NCI-H345 (cell line): Measurements from ENCODE around the gene SIK1.
"Not testable (repeated sequence)": the region's sequence is repeated elsewhere in the genome, so short reads cannot be mapped to it uniquely, and the experiment has no call there.

Experiments used
- DNase-seq: peaks from one replicate; lab custom pipeline; 2025; lab: John Stamatoyannopoulos, UW

The SIK1 gene

DNA sequence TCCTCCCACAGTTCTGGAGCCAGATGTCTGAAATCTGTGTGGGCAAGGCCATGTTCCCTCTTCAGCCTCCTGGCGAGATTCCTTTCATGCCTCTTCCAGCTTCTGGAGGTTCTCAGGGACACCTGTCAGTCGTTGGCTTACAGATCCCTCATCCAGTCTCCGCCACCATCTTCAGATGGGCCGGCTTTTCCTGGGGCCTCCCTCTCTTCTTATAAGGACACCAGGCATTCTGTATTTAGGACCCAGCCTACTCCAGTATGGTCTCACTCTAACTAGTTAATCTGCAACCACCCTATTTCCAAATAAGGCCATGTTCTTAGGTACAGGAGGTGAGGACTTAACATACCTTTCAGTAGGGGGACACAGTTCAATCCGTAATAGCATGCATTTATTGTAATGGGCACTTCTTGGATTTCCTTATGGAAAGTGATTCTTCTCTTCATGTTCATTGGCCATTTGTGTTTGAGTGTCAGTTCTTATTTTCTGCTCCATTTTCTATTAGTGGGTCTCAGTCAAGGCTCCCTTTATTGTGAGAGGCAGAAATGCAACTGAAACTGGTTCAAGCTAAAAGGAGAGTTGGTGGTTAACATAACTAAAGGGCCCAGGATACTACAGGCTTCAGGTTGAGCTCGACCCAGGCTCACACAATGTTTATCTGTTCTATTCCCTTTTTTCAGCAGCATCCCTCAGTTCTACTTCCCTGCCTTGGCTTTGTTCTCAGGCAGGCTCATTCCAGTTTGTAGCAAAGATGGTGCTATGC, 12.6 kb upstream of the SIK1 start:
- not testable (repeated sequence) for DNase-seq

DNA sequence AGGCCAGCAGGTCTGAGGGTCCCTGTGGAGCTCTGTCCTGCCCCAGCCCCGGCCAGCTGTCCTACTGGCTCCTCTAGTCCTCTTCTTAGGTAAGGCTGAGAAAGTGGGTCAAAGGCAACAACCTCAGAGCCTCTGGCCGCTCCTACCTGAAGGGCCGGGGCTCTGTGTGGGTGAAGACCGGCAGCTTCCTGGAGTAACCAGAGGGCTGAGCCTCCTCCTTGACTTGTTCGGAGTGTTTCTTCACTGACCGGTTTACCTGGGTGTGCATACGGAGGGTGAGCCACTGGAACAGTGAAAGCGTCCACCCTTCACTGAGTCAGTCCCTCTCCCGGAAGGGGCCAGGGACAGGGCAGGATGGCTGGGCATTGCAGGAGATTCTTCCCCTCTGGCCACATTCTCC, 9.3 kb upstream of the SIK1 start:
- DNase-seq, result not testable (repeated sequence)

DNA sequence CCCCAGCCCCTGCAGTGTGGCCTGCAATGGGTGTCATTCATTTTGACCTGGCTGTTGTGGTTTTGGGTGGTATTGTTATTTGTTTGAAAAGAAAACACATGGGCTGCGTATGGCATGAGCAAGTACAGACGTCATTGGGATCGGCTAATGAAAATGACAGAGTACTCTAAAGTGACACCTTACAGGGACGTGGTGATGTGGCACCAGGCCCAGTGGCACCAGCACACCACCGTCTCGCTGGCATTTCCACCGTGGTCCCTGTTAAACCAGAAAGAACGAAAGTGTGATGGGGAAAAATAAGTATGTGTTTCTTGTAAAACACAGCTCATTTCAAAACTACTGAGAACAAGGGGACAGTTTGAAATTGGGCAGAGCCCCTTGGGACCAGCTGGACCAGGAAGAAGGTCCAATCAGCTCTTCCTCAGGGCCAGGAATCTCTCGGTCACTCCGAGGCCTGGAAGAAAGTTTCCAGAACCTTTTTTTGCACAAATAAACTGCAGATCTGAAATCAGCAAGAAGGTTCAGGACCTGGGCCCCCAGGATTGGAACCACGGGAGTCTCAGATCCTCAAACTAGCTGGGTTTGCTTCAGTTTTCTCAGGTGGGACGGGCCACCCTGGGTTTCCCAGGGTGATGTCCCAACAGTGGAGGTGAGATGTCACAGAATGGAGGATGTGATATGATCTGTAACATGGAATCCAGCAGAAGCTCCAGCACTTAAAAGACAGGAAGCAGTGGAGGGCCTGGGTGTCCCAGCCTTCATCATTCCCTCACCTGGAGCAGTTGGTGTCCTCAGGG, 6.6 kb upstream of the SIK1 start:
- not testable (repeated sequence) for DNase-seq

DNA sequence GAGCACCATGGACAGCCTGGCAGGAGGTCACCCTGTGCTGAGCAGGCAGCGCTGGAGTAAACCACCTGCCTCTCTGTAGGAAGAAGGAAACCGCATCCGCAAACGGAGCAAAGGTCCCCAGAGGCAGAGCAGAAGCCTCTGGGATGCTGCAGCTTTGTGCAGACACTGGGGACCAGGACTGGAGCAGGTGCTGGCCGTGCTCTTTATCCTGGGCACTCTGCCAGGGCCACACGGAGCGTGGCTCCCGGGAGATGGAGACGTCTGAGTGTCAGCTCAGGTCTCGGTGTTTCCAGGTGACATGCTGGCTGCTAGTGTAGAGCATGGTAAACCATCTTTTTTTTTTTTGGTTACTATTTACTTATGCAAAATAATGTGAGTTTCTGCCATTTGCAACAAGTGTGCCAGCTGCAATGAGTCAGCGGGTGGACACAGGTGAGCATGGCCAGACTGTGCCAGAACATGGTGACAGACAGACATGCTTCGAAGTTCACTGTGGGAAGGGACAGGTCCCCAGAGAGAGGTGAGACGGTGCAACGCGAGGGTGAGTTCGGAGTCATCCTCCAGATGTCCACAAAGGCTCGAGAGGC, 4.0 kb upstream of the SIK1 start:
- DNase-seq, result not testable (repeated sequence)

DNA sequence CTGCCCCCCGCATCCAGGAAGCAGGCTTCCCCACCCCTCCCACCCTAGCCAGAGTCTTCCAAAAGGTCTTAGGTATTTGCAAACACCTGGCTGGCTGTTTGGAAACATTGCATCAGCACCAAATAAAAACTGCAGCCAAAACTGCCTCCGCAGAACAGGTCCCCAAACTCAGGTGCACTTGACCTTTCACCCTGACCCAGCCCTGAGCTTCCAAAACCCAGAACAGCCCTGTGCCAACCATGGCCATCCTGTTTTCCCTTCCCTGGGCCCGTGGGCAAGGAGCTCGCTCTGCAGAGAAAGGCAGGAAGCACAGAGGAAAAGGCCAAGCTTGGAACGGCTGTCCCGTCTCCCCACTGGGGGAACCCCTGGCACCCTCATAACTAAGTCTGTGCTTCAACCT, 2.0 kb upstream of the SIK1 start:
- not testable (repeated sequence) for DNase-seq

DNA sequence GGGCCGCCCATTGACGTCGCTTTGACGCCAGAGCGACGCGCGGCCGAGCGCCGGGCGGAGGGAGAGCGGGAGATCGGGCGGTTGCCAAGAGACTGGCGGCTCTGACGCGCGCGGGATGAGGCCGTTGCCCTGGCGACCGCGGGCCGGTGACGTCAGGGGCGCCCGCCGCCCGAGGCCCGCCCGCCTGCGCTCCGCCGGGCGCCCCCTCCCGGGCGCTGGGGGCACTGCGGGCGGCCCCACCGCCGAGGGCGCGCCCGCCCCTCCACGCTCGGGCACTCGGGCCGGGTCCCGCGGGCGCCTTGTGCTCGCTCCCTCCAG, 270 bp upstream of the SIK1 start:
- DNase-seq, result not testable (repeated sequence)

DNA sequence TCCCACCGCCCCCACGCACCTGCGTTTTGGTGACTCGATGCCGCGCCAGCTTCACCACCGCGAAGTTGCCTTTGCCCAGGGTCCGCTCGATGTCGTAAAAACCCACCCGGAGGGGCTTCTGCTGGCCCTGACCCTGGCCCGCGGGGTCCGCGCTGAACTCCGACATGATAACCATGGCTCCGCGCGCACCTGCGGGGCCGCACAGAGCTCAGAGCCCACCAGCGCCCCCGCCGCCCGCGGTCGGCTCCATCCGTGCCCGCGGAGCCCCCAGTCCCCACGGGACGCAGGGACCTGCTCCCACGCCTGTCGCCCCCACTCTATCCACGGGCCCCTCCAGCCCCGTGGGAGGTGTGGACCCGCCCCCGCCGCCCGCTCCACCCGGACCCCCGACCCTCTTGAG, 927 bp downstream of the SIK1 start:
- DNase-seq, result not testable (repeated sequence)

DNA sequence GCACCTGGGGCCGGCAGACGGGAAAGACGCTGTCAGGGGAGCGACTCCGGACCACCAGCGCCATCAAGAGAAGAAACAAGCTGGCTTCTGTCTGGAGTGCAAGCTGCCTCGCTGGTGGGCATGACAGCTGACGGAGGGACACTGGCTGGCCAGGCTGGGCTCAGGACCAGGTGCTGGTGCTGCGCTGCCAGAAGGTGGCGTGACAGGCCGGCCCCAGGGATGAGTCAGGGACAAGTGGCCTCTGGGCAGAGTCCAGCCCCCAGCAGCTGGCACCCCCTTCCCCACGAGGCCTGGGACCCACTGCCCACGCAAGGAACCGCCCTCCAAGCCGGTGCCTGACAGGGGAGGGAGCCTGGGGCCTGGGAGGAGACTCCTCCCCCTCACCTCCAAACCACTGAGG, 7.5 kb downstream of the SIK1 start:
- DNase-seq, result not testable (repeated sequence)

DNA sequence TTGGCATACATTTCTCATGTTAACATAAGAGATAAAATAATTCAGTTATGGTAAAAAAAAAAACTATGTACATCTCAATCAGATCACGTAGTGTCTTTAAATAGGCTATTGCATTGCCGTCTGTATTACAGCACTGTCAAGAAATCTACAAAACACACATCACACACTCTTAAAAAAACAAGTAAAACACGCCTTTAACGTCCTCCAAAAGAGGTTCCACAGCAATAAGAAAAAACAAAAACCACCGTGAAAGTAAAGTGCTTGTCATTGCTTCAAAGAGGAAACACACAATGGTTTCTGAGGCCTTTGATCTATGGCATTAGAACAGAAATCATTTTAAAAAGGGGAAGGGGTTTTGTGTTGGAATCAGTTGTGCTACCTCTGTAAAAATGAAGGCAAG, 12.4 kb downstream of the SIK1 start:
- not testable (repeated sequence) for DNase-seq

DNA sequence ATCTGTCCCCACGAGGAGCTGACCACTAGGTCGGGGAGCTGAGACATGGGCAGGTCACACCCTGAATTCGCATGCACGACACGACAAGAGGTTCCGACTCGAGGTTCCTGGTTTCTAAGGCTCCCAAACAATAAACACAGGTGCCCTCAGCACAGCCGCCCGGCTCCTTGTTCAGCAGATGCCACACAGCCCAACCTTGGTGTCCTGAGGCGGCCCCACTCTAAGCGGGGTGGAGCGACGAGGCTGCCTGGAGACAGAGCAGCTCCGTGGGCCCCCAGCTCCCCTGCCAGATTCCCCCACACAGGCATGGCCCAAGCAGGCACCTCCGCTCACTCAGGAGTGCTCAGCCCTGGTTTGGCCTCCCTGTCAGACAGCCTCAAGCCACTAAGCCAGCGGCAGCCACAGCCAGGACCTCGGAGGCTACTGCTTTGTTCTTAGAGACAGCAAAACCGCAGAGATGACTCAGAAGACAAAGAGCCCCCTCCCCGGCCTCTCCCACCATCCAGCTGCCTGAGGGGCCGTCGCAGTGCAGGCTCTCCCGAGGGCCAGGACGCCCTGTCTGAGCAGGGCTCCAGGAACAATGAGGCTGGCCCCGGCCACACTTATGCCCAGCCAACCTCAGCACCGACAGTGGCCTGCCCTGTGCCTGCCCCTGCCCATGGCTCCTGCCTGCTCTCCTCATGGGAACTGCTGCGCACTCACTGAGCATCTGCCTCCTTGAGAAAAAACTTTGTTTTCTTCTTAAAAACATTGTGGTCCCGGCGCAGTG, 14.7 kb downstream of the SIK1 start:
- not testable (repeated sequence) for DNase-seq

DNA sequence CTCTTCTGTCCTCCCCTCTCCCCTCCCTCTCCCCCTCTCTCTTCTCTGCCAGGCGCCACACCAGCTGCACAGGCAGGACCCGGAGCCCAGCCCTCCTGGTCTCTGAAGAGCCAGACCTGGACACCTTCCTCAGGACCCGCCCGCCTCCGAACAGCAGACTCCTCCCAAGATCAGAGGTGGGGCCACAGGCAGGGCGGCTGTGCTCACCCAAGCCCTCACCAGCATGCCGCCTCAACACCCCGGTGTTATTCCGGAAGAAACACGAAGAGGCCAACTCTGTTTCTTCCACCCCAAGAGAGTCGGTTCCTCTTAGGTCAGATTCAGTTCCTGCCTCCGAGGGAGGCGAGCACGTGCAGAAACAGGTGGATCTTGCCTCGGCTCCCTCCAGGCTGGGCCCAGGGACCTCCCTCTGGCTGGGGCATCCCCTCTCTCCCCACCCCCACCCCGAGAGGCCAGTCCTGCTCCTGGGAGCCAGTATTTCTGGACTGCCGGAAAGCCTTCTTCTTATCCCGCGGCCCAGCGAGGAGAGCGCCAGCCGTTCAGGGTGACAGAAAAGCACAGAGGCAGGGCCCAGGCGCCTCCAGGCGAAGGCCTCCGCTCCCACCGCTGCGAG, 16.4 kb downstream of the SIK1 start:
- DNase-seq, result not testable (repeated sequence)

DNA sequence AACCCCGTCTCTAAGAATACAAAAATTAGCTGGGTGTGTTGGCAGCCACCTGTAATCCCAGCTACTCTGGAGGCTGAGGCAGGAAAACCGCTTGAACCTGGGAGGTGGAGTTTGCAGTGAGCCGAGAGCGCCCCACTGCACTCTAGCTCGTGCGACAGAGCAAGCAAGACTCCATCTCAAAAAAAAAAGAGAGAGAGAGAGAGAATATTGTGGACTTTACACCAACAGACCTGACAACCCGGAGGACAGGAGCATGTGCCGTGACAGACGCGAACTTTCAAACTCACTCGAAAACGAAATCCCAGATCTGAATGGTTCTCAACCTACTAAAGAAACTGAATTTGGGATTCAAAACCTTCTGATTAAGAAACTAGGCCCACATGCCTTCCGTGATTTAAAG, 19.8 kb downstream of the SIK1 start:
- not testable (repeated sequence) for DNase-seq

DNA sequence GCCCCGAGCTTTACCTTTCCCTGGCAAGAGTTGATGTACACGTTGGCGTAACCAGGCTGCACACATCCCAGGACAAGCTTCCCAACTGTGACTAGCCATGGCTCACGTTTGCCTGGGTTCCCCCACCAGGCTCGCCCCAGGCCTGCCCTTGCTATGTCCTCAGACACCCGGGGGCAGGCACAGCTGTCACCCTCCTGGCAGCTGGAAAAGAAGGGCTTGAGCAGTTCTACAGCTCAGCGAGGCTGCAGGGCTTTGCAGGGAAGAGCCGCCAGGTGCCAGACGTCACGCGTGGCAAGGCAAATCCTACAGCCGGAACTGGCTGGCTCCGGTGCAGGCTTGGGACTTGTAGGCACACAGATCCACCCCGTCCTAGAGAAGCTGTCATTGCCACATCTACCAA, 22.5 kb downstream of the SIK1 start:
- not testable (repeated sequence) for DNase-seq

DNA sequence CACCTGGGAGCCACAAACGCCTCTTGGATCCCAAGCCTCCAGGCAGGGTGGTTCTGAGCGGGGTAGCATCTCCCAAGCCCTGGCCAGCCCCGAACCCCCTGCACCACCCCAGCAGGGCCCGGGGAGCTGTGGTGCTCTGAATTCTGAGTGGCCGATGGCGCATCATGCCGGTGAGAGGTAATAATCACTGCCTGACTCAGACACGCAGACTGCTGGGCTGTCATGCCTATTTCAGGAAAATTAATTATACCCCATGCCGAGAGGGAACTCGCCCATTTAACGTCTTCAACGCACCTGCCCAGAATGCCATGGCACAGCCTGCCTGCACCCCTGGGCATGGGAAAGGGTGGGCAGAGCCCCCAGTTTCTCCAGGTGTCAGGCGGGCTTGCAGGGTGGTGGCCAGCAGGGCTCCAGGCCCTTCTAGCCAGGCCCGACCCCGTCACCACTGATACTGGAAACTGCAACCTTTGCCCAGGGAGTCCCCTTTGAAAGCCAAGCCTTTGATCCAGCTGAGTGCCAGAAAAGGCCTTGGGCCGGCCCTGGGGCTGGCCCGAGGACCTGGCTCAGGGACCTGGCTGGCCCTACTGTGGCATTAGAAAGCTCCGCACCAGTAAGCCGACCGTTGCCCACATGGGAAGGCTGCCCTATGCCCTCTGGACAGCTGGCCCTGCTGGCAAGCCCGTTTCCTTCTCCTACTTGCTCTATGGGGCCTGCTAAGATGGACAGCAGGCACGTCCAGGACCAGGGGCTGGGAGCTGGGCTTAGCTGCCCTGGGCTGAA, 23.1 kb downstream of the SIK1 start:
- not testable (repeated sequence) for DNase-seq

DNA sequence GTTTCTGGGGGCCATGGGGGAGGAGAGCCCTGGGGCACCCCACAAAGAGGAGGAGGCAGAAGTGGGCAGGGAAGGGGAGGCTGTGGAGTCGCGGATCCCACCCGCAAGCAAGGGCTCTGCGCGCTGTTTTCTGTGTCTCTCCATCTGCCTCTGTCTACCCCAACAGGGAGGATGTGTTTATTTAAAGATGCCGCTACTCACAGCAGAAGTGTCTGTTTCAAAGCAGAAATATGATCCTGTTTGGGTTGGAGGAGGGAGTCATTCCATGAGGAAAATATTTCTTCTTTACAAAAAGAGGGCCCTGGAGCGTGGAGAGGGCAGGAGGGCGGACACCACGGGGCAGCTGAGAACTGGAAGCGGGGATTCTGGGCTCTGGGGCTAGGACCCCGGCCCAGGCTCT, 25.8 kb downstream of the SIK1 start:
- DNase-seq, result not testable (repeated sequence)

DNA sequence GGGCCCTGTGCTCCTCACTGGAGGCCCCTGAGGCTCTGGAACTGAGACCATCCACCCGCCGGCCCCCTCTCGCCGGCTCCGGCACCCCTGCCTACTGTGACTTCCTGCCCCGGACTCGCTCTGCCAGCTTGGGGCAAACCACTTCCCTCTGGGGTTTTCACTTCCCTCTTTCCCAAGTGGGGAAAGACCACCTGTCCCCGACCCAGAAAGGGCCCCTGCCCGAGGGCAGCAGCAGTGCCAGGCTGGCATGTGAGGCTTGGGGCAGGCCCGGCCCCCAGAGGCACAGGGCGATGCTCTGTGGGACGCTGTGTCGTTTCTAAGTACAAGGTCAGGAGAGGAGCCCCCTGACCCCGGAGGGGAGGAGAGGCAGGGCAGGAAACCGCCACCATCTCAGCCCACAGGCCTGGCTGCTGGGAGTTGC, 27.3 kb downstream of the SIK1 start:
- not testable (repeated sequence) for DNase-seq

DNA sequence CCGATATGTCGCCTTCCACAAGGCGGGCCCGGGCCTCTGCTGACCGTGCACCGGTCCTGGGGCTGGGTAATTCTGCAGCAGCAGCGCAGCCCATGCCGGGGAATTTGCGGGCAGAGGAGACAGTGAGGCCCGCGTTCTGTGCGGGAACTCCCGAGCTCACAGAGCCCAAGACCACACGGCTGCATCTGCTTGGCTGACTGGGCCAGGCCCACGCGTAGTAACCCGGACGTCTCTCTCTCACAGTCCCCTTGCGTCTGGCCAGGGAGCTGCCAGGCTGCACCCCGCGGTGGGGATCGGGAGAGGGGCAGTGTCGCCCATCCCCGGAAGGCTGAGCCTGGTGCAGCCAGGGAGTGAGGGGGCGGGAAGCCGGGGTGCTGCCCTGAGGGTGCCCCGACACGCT, 27.8 kb downstream of the SIK1 start:
- DNase-seq, result not testable (repeated sequence)

DNA sequence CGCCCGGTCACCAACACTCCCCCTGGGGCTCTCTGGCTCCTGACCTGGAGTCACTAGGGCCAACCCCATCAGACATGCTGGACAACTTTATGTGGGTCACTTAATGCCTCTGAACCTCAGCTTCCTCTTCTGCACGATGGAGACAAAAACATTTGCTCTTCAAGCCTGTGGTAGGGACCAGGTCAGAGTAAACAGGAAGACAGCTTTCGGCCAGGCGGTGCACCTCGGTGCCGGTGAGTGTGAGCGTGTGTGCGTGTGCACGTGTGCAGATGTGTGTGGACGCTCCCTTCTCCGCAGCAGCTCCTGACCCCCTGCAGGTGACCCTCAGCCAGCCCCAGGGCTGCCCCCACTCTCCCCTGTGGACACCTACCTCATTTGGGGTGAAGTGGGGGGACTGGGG, 28.4 kb downstream of the SIK1 start:
- DNase-seq, result not testable (repeated sequence)

DNA sequence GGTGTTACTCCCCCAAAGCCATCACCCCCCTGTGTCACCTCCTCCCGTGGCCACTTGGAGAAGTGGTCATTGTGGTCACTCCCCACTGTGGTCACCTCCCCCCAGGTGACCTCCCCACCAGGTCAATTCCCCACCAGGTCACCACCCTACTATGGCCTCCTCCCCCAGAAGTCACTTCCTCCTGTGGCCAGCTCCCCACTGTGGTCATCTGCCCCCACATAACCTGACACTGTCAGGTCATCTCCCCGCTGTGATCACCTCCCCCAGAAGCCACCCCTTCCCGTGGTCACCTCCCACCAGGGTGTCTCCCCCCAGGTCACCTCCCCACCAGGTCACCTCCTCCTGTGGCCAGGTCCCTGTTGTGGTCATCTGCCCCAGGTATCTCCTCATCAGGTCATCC, 28.9 kb downstream of the SIK1 start:
- DNase-seq, result not testable (repeated sequence)

DNA sequence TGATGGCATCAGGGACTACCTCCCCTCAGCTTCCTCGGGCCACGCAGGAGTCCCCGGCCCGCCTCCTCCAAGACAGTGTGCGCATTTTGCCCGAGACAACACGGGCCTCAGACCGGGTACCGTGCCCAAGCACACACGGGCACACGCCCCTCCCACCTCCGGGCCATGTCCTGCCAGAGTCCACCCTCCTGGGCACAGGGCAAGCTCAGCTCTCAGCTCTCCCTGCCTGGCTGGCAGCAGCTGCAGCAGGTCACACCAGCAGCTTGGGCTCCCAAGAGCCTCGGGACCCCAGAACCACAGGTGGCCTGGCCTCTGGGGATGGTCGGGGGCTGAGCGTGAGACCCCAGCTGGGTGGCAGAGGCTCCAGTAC, 29.5 kb downstream of the SIK1 start:
- not testable (repeated sequence) for DNase-seq
